SW480 (cell line): ENCODE results near the gene ADARB2.

ENCODE experiments used
- DNase-seq: peaks from one replicate; pipeline ENCODE4 v3.0.0-alpha.2; 2016; ENCODE audit warnings: low spot score

The ADARB2 gene

DNA sequence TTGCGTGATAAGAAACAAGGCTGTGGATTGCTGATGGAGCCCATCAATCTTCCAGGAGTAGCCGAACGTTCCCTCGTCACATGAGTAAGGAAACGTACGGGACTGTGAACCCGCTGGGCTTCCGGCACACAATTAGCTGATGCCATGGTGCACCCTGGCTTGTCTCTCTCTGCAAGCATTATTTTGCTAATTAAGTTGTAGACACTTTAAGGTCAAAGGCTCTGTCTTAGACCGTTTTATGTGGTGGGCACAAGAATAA lies 50.9 kb downstream of the ADARB2 start:
- no peak for DNase-seq

DNA sequence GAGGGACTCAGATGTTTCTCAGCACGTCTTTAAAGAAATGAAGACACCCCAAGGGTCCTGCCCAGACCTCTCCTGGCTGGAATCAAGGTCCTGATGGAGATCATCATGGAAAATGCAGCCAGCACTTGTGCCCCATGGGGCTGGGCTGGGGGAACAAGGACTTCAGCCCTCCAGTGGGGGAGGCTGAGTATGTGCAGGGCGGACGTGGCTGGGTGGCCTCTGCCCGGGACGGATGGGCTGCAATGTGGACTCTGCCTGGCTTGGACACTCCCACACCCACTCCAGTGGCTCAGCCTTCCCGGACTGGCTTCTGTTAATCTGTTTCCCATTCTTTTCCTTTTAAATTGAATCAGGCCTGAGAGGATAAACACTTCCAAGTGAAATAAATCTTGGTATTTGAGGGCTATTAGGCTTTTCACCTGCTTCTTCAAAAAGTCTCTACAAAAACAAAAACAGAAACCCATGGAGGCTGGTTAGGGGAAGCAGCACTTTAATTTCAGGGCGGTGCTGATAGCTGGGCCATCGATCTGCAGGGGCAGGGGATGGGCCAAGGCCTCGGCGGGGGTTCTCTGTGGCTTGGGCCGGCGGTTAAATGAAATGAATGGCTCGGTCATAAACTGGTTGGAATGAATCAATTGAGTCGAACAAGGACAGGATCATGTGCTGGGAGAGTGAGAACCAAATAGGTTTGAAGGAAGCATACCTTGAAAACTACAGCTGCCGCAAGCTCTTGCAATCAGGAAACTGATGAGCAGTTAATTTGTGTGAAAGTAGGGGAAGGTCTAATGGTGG lies 51.4 kb downstream of the ADARB2 start:
- no peak for DNase-seq

DNA sequence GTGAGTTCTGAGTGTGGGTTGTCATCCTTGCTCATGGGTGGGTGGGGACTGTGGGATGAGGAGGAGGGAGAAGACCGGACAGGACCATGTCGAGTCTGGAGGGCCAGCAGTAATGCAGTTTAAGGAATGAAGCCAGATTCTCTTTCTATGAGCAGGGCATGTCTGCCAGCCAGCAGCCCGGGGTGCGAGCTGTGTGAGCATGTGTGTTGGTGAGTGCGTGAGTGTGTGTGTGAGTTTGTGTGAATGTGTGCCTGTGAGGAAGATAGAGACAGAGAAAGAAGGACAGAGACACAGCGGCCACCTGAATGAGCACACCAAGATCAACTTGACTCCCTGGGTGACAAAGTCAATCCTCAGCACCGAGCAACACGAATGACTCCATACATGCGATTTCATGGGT lies 52.3 kb downstream of the ADARB2 start:
- no peak for DNase-seq

DNA sequence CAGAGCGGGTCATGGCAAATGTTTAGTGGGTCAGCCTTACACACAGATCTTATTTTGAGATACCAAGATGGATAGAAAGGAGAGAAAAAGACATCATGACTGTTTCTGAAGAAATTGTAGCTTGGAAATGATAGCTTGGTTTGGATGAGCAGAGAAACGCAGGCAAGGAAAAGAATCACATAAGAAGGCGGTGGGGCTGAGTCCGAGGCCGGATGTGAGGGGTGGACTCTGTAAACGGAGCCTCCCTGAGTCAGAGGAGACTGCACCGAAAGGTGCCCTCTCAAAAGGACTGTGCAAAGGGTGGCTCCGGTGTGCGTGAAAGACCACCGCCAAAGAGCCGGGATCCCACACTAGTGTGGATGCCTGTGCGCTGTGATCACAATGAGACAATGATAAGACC lies 53.7 kb downstream of the ADARB2 start:
- DNase-seq = no peak

DNA sequence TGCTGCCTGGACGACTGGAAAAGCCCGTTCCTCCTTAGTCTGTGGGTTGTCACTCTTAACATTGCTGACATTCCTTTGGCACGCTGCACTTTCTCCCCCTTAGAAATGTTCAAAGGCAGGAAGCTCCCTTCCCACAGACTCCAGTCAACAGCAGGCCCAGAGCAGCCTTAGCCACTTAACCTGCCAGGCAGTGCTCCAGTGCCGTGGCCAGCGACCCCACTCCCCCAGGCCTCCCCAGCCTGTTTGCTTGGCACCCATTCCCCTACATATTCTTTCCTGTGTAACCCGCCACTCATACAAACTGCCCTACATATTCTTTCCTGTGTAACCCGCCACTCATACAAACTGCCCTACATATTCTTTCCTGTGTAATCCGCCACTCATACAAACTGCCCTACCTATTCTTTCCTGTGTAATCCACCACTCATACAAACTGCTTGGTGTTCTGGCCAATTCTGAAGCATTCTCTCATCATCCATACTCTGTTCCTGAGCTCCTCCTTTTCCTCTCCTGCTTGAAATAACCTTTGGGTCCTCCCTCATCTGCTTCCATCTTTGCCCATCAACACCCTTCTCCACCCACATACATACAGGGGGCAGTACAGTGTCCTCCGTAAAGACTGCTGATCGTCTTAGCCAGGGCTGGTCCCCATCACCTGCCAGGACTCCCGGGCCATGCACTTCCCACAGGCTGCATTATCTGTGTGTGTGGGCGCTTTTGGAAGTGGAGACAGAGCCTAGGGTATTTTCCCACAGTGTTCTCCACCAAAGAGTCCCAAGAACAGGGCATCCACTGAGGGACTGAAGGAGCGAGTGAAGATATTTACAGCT lies 57.3 kb downstream of the ADARB2 start:
- DNase-seq = no peak

DNA sequence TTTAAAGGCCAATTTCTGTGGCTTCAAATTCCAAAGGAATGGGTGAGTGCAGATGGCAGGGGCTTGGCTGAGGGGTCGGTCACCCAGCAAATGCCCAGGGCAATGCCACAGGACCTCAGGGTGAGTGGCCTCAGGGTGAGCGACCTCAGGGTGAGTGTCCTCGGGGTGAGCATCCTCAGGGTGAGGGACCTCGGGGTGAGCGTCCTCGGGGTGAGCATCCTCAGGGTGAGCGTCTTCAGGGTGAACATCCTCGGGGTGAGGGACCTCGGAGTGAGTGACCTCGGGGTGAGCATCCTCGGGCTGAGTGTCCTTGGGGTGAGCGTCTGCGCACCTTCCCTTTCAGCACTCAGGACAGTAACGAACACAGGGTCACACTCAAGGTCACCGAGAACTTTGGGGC lies 59.2 kb downstream of the ADARB2 start:
- DNase-seq = no peak

DNA sequence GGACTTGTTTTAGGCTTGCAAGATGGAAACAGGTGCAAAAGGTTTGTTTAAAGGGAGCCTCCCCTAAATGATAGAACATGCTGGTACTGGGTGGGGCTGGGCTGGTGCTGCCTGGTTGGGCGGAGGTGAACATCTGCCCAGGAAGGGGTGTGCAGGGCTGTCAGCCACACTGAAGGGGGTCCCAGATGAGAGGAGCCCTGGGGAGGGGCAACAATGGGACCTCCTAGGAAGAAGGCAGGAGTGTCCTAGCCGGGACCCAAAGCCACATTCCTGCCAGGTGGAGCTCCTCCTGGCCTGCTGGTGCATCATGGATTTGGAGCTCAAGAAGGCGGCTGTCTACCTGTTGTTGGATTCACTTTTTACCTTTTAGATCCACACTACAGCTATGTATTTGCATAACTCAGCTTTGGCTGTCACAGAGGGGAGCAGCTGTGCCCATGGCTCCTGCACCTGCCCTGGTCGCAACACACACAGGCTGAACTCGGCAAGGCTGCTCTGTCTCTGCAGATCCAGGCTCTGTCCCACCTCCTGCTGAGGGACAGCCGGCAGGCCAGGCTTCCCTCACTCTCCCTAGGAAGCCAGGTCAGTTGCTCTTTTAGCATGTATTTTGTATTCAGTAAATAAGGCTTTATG lies 59.9 kb downstream of the ADARB2 start:
- no peak for DNase-seq

DNA sequence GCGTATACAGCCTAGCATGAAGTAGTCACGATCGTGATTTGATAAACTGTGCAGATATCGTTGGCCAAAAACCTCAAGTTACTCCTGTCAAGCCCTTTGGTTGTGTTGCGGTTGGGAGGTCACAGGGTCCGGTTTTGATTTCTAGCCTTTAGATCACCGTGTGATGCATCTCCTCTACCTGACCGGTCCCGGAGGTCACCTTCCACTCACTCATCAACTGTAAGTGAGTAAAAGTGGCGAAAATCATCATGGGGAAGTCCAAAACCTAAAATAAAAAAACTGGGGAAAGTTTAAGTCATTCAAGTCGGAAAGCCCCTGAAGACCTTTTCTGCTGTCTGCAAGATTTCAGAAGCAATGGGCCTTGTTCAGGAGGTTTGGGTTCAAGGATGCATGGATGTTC lies 62.8 kb downstream of the ADARB2 start:
- DNase-seq = no peak

DNA sequence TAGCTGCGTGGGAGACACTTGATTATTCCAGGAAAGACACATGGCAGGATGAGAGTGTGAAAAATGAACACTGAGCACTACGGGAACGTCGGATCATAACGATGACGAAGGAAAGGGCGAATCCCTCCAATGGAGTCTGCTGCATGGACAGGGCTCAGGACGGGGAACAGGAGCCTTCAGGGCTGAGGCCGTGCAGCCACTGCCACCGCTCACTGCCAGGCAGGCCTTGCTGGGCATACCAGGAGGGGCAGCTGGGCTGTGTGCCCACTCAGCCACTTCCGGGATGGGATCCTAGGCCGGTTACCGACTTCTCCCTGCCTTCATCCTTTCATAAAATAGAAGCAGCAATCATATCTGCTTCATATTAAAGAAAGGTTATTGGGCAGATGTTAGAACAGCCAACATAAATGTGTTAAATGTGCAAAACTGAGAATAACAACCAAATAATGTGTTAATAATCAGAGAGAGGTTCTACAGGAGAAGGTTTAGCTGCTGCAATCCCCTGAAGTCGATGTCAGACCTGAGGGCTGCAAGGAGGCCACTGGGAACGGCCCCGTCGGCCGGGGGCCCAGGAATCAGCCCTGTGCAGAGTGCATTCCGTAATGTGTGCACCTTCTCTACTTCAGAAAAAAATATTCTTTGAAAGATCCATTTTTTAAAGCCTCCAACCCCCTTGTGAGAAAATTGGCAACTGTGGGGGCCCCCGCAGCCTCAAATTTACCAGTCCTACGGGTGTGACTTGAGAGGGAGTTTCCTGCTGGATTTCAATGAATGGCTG lies 63.6 kb downstream of the ADARB2 start:
- DNase-seq = no peak

DNA sequence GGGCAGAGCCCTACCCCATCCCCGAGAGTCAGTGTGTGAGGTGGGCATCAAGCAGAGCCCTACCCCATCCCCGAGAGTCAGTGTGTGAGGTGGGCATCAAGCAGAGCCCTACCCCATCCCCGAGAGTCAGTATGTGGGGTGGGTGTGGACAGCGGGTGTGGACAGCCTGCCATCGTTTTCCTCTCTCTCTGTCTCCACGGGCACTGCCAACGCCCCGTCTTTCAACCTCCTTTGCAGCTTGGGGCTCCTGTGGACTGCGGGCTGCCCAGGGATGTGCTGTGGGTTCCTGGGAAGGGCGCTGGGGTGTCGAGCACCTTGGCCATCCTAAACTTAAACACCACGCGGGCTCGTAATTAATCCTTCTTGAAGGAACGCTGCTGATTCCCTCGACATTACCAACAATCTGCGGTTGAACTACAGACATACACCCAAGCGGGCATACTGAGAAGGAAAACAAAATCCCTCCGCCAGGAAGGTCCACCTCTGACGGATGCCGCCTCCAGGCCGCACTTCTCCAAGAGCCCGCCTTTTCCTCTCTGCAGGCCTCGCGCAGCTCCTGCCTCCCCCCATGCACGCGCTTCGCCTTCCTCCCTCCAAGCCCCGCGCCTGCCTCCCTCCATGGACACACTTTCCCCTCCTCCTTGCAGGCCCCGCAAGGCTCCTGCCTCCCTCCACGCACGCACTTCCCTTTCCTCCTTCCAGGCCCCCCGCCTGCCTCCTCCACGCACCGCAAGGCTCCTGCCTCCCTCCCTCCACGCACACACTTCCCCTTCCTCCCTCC lies 65.1 kb downstream of the ADARB2 start:
- no peak for DNase-seq

DNA sequence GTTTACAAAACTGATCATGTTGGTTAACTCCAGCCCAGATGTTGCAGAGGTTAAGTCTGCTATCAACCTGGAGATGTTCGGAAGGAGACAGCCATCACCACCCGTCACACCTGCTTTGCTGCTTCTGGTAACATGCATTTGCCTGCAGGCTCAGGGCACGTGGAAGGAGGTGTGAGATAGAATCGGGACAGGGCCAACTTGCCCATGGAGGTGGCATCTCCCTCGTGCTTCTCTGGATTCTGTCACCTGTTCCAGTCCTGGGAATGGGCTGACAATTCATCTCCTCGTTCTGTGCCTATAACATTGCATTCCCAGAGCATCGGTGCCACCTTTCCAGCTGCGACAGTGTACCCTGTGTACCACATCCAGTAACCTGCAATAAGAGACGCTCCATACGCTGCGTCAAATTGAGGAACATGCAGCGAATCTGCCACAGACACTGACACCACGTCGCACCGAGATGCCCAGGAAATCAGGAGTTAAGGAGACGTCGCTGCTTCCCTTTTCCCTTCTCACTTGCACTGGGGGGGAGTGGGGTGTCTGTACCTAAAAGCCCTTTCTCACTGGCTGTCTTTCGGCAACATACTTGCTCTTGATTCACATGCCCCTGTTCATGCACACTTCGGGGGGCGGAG lies 65.8 kb downstream of the ADARB2 start:
- no peak for DNase-seq

DNA sequence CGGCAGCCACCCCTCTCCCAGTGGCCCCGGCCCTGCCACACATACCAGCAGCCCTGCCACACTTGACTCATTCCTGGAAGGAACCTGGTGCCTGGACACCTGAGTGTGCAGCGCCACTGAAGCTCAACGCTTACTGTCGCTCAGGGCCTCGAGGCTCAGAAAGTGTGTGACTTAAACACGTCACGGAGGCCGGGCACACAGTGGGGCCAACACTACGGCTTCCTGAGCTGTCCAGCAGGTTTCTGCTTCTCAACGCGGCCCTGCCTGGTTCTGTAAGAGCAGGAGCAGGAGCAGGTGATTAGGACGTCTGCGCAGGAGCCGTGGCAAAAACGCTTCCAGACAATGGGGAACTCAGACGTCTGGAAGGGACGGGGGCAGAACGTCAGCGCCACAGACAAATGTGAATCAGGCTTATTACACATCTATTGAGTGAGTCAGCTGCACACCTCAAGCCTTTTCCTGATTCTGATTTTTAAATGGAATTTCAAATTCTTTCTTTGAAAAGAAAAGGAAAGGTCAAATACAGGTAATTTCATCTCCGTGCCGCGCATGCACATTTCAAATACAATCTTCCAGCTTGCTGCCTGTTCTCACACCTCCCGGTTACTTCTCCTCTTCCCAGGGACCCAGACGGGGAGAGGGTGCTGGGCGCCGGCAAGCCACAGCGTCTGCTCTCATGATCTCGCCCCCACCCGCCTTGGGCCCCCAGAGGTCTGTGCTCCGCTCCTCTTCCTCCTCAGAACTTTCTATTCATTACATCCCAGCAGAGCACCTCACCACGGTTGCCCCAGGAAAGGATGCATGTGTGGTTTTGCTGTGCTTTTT lies 66.6 kb downstream of the ADARB2 start:
- DNase-seq = no peak

DNA sequence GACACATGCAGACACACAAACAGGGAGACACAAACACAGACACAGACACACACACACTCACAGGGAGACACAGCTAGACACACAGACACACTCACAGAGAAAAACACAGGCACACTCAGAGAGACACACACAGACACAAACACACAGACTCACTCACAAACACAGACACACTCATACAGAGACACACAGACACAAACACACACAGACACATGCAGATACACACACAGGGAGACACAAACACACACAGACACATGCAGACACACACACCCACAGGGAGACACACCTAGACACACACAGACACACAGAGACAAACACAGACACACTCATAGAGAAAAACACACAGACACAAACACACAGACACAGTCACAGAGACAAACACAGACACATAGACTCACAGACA lies 67.9 kb downstream of the ADARB2 start:
- DNase-seq = no peak

DNA sequence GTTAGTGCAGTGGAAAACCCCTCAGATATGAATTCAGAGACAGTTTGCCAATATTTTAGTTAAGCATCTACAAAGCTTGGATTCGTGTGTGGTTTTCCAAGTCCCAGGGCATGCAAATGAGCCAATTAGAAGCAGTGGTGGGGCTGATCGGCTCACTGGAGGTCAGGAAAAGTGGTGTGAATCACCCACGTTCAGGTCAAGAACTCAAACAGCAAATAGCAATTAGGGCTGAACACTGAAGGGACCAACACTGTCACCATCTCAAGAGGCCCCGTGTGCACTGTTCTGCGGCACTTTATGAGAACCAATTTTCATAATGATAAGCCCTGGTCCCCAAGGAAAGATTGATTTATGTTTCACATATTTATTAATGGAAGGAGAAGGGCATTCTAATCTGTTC lies 68.9 kb downstream of the ADARB2 start:
- no peak for DNase-seq

DNA sequence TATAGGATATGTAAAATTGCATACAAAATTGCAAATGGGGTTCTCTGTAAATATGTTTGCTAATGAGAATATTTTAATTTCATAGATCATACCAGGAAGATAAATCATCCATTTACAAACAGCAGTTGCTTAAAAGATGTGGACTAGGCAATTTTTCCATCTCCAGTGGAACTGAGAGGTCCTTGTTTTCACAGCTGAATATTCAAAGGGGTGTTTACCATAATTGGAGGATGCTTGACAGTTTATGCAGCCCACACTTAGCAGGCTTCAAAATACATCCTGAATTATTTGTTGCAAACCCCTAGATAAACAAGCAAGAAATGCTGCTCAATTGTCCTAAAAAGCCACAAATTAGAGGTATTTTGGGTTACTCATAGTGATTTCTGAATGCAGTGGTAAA lies 69.9 kb downstream of the ADARB2 start:
- DNase-seq = no peak

DNA sequence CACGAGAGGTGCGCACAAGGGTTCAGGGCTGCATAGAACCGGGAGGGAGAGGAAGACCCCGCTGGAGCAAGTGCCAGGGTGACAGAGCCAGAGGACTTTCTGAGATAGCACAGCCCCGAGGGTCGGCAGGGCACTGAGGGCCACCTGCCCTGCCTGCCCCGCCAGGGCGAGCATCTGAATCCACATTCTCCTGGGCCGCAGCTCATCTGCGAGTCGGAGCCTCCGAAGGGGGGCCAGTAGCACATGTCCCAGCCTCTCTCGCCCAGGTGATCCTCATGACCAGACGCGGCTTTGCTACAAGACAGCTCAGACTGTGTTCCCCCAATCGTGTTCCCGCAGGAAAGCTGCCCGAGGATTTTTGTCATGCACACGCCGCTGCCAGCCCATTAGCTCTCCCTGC lies 71.2 kb downstream of the ADARB2 start:
- no peak for DNase-seq

DNA sequence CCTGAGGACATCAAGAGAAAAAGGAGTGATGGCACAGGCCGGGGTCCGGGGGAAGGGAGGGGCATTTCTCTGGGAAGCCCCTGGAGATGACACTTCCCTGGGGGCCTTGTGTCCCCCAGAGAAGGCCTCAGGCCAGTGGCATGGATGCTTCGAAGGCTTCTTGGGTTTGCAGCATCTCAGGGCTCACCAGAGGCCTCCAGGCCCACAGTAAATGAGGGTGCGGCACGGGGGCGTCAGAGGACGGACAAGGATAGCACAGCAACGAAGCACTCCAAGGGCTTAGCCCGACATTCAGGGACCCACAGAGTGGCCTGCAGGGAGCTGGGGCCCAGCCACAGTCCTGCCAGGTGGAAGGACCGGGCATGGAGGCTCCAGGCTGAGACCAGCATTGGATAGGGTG lies 71.6 kb downstream of the ADARB2 start:
- DNase-seq = no peak

DNA sequence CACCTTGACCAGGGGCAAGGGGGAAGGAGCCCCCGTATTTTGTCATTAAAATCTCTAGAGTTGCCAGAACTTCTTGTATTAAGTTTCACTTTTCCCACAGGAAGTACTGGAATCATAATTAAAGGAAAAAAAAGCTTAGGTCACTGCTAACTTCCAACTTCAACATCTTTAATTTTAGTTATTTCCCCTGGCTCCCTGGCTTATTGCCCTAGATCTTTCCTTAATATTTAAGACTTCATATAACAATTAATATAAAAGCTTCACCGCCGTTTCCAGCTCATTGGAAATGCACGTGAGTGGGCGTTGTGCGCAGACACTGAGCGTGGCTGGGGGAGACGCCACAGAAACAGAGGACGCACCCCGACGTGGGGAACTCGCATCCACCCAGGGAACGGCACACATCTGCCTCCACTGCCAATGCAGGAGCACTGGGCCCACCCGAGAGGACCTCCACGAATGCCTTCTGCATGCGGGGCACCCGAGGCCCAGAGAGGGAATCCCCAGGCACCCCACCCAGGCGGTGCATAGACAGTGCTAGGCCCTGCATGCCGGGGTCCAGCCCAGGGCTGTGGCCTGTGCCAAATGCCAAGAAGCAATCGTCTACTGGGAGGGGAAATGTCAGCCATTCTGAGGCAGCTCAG lies 72.2 kb downstream of the ADARB2 start:
- DNase-seq = no peak

DNA sequence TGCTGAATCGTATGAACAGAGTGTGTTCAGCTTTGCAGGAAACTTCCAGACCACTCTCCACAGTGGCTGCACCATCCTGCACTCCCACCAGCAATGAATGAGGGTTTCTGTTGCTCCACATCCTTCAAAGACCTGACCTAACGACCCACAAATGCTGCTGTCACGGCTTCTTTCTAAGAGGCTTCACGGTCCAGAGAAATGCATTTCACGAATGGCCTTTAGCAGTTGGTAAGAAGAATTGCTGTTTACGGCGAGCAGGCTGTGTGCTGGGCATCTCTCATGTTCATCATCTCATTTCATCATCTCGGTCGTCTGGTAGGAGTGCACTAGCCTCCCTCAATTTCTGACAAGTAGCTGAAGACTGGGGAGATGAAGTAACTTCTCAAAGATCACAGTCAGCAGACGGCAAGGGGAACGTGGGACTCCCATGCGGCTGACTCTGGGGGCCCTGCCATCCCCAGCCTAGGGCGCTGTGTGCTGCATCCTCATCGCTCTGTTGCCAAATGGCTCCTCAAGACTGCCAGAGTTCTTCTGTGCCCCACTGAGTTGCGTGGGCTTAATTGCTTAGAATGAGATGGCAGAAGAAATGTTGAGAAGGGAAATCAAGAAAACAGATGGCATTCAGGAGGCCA lies 72.9 kb downstream of the ADARB2 start:
- no peak for DNase-seq
